ENCODE data around the gene ERICH6B.
A peak's percentile ranks its signal among the peaks of the same experiment; 100 is the strongest.
"Not testable (repeated sequence)": the region's sequence is repeated elsewhere in the genome, so short reads cannot be mapped to it uniquely, and the experiment has no call there.

The ERICH6B gene

DNA sequence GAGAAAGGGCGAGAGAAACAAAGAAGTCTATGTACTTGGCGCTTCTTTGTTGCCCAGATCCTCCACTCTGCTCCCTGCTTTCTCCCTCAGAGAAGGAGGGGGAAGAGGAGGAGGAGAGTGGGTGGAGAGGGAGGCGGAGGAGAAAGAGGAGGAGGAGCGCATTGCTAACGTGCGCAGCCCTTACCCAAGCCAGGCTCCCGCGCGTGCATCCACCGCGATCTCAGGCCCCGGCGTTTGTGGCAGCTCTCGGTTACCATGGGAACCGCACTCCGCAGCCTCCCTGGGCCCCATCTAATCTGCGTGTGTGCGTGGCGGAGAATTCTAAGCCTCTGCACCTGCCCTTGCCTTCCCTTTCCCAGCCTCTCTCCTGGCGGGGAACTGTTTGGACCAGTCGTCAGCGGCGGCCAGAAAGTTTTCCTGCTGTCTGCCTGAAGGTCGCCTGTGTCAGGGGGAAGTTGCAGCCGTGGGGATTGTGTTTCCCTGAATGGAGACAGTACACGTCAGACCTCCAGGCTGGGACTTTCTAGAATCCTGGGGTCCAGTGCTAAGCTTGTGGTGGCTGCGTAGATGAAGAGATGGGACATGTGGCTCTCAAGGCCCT is at the start of gene ERICH6B:
ERICH6B (minus strand) TSS at position 239 of the 601 bp plus-strand sequence. CDS start 18,734 bp downstream, outside the sequence.
- intact Hi-C loops (cut with DNase I; ENCODE audit: low total_unique reads), result no loop called here
- Histone ChIP-seq H3K36me3 (no peaks in the 10 kb centered on the region), H3K4me3 (no peak within 1 kb of the TSS), H3K9me3 (no peaks in the 10 kb centered on the region), H3K27me3 (peaks cover 0 to 9% of the 10 kb centered on the region in 2 donors), H3K4me1 (no peaks in the 10 kb centered on the region), H3K27ac (no peak within 1 kb of the TSS)
- peak in 1 of 2 donors; percentile 25 for DNase-seq
- TF ChIP-seq, protein P1, sequence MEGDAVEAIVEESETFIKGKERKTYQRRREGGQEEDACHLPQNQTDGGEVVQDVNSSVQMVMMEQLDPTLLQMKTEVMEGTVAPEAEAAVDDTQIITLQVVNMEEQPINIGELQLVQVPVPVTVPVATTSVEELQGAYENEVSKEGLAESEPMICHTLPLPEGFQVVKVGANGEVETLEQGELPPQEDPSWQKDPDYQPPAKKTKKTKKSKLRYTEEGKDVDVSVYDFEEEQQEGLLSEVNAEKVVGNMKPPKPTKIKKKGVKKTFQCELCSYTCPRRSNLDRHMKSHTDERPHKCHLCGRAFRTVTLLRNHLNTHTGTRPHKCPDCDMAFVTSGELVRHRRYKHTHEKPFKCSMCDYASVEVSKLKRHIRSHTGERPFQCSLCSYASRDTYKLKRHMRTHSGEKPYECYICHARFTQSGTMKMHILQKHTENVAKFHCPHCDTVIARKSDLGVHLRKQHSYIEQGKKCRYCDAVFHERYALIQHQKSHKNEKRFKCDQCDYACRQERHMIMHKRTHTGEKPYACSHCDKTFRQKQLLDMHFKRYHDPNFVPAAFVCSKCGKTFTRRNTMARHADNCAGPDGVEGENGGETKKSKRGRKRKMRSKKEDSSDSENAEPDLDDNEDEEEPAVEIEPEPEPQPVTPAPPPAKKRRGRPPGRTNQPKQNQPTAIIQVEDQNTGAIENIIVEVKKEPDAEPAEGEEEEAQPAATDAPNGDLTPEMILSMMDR (IDR thresholded peaks at IDR 0.05), result no peak

DNA sequence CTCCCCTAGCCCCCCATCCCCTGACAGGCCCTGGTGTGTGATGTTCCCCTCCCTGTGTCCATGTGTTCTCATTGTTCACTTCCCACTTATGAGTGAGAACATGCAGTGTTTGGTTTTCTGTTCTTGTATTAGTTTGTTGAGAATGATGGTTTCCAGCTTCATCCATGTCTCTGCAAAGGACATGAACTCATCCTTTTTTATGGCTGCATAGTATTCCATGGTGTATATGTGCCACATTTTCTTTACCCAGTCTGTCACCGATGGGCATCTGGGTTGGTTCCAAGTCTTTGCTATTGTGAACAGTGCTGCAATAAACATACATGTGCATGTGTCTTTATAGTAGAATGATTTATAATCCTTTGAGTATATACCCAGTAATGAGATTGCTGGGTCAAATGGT is 47.4 kb upstream of the ERICH6B start:
- H3K4me3 ChIP-seq; H3K27ac ChIP-seq; H3K4me1 ChIP-seq; H3K36me3 ChIP-seq; intact Hi-C loops (cut with DNase I; ENCODE audit: low total_unique reads); DNase-seq; H3K9me3 ChIP-seq; H3K27me3 ChIP-seq: not testable (repeated sequence)

DNA sequence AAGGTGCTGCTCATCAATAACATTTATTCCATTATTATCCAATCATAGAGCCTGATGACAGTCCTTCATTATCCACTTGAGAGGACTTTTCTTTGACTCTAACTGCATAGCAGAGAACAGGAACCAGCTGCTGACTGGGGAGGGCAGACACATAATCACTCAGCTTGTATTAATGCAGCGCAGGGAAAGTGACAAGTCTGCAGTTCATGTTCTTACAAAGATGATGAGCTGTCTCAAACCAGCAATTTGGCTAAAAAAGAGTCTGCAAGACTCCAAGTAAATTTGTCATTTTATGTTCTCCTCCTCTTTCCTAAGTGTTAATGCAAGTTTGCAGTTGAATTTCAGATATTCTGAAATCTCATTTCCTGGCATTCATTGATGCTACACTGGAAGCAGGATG is 46.6 kb upstream of the ERICH6B start:
- H3K4me3 ChIP-seq, result no peak overlapping the region
- no peak for DNase-seq
- intact Hi-C loops (cut with DNase I; ENCODE audit: low total_unique reads), result no loop called here

DNA sequence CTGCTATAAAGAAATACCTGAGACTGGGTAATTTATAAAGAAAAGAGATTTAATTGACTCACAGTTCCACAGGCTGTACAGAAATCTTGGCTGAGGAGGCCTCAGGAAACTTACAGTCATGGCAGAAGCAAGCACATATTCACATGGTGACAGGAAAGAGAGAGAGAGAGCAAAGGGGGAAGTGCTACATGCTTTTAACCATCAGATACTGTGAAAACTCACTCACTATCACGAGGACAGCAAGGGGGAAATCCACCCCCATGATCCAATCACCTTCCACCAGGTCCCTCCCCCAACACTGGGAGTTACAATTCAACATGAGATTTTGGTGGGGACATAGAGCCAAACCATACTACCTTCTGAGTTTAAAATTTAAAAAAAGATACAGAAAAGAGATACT is 44.9 kb upstream of the ERICH6B start:
- H3K4me3 ChIP-seq; H3K27me3 ChIP-seq; H3K36me3 ChIP-seq; H3K9me3 ChIP-seq; intact Hi-C loops (cut with DNase I; ENCODE audit: low total_unique reads); DNase-seq; H3K4me1 ChIP-seq; H3K27ac ChIP-seq: not testable (repeated sequence)

More for the DNA sequence above, 46.6 kb upstream of the ERICH6B start:
- H3K36me3 ChIP-seq, result no peaks in the 10 kb centered on the region
- TF ChIP-seq, protein P1 (IDR thresholded peaks at IDR 0.05), result no peak
- no peak overlapping the region for H3K27ac ChIP-seq
- H3K27me3 ChIP-seq, result no peaks in the 10 kb centered on the region
- no peaks in the 10 kb centered on the region for H3K4me1 ChIP-seq
- H3K9me3 ChIP-seq, result peaks cover 0 to 5% (median 0%) of the 10 kb centered on the region in 3 donors

DNA sequence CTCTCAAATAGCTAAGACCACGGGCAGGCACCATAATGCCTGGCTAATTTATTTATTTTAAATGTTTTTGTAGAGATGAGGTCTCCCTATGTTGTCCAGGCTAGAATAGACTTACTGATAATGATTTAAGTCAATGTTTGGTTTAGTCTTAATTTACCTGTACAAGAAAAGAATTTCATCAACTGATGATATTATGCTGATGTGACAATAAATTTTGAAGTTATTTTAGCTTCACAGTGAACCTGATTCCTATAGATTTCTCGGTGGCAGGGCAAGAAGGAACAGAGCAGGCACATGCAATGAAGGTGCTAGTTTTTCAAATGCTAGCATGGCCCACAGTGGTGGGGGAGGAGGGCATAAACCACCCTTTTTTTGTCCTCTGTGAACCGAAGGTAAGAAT is 44.0 kb upstream of the ERICH6B start:
- intact Hi-C loops (cut with DNase I; ENCODE audit: low total_unique reads), result no loop called here

DNA sequence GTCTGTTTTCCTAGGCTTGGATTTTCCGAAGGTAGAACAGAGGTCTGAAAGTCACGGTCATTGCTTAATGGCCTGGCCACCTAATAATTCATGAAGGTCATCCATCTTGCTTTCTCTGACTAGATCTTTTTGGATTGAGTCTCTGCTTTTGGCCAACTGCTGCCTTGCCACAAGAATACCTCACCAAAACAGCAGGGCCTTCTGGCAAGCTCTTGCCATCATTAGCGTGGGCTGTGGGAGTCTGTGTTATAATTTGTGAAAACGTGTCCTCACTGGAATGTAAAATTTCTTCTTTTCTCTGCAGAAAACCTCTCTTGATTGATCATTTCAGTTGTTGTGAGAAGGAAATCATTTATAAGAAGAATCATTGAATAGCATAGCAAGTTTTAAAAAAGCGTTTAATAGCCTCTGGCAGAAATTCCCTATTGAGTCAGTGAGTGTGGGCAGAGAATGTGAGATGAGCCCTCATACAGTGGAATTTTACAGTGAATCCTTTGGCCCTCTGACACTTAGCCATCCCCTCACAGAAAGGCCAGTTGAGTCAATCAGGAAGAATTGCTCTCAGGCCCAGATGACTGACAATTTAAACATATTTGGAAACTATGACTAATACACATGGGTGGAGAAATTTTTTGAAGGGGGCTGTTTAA is 43.2 kb upstream of the ERICH6B start:
- Histone ChIP-seq H3K4me1 (no peaks in the 10 kb centered on the region), H3K36me3 (no peaks in the 10 kb centered on the region), H3K4me3 (no peak overlapping the region), H3K27ac (no peak overlapping the region), H3K9me3 (peaks cover 0 to 6% (median 0%) of the 10 kb centered on the region in 3 donors), H3K27me3 (no peaks in the 10 kb centered on the region)
- DNase-seq, result no peak
- intact Hi-C loops (cut with DNase I; ENCODE audit: low total_unique reads), result no loop called here
- TF ChIP-seq, protein P1 (IDR thresholded peaks at IDR 0.05), result no peak

More for the DNA sequence above, 44.0 kb upstream of the ERICH6B start:
- no peak for DNase-seq
- H3K27ac ChIP-seq, result no peak overlapping the region
- peaks cover 0 to 6% (median 0%) of the 10 kb centered on the region in 3 donors for H3K9me3 ChIP-seq
- no peak overlapping the region for H3K4me3 ChIP-seq
- no peaks in the 10 kb centered on the region for H3K27me3 ChIP-seq
- no peaks in the 10 kb centered on the region for H3K36me3 ChIP-seq
- TF ChIP-seq, protein P1 (IDR thresholded peaks at IDR 0.05), result no peak
- H3K4me1 ChIP-seq, result no peaks in the 10 kb centered on the region

Measured in tibial artery (tissue), 4 donors.